NCI-H1105 (cell line): Measurements from ENCODE around the gene ASCC2.

Experiments
- DNase-seq: peaks from one replicate; lab custom pipeline; 2025; lab: John Stamatoyannopoulos, UW

The ASCC2 gene

DNA sequence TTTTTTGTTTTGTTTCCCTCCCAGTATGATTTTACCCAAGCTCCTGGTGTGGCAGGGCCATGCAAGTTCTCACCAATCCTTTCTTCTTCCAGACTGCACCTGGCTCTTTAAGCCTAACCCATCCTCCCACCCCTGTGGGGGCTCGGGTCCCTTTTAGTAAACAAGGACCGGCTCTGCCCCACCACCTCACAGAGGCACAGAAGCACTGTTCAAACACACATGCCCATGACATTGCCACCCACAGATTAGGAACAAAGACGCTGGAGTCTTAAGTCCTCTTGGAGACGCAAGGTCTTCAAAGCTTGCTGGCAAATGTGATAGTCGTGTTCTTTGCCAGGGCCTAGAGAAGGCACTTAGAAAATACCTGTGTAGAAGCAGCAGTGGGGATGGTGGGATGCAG, 52.0 kb downstream of the ASCC2 start:
- no peak for DNase-seq

GRCh38 chr22:29784451-29785361, 53.4 kb downstream of the ASCC2 start:
- DNase-seq, result no peak

DNA sequence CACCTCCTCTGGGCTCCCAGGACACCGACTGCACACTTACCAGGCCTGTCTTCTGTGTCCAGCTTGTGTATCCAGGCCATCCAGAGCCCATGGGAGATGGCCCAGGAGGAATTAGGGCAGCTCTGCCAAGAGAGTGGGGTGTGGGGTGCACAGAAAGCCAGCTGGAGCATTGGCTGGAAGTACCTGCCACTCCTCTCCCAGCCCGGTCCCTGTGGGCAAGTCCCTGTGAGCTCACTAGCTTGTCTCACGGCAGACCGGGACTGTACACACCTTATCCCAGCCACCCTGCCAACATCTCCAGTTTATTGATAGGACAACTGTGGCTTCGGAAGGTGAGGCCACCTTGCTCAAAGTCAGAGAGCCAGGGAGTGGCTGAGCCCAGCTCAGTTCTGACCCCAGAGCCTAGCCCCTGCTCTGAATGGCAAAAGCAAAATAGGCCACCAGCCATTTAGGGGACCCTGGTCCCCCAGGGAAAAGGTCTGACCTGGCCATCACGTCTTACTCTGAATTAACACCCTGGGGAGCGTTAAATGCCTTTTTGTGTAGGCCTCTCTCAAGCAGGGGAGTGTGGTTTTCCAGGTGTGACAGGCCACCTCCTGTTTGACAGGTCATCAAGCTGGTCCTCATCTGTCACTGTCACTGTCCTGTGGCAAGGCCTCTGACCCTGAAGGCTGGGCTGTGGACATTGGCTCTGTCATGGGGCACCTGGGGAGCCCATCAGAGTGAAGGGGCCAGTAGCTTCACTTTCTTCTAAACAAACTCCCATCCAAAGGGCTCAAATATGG, 55.8 kb downstream of the ASCC2 start:
- DNase-seq, result no peak

GRCh38 chr22:29780748-29781676, 57.1 kb downstream of the ASCC2 start:
- DNase-seq, result no peak

DNA sequence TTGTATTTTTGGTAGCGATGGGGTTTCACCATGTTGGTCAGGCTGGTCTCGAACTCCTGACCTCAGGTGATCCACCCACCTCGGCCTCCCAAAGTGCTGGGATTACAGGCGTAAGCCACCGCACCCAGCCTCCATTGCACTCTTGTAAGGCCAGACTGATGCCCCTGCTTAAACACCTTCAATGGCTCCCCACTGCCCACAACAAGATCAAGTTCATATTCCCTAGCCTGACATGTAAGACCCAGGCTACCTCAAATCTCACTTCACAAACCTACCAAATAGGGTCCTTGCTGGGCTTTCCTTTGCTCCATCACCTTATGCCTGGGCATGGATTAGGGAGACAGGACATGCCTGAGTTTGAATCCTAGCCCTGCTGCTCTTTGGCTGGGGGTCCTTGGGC, 57.9 kb downstream of the ASCC2 start:
- DNase-seq, result no peak

DNA sequence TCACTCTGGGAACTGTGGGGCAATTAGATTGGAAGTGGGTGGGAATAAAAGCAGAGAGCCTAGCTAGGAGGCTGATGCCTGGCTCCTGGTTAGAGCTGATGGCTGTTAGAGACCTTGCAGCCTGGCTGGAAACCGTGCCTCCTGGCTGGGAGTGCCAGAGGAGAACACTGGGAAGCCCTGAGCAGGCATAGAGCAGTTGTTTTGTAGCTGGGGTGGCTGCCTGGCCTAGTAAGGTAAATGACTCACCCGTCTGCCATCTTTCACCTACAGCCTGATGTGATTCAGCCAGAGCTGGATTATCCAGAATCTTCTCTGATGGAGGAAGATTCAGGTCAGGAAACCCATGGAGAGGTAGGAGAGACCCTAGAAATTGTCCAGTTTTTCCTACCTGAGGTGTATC, 64.8 kb downstream of the ASCC2 start:
- no peak for DNase-seq

- no peak for DNase-seq
Measured at GRCh38 chr22:29772170-29772641, 65.9 kb downstream of the ASCC2 start.

- DNase-seq, result no peak
Measured at GRCh38 chr22:29769723-29770321, 68.3 kb downstream of the ASCC2 start.

DNA sequence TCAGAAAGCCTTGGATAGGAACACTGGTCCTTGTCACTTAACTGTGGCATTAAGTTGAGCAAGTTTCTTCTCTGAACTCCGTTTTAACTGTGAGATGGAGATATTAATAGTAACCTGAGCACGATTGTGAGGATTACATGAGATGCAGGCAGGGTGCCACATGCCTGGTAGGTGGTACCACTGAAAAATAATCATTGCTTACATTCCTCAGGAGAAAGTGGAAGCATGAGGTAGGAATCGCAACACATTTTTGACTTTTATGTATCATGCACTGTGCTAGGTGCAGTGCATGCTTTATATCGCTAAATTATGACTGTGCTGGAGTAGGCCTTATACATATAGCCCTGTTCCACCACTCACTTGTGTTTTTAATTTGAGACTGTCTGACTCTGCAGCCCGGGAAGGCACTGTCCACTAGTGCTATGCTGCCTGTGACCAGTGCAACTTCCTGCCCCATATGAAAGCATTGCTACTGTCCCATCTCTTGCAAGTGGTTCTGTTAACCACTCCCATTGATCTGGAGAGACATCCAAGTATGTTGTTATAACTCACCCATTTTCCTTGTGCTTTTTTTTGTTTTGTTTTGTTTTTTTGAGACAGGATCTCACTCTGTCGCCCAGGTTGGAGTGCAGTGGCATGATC, 69.9 kb downstream of the ASCC2 start:
- DNase-seq, result no peak

DNA sequence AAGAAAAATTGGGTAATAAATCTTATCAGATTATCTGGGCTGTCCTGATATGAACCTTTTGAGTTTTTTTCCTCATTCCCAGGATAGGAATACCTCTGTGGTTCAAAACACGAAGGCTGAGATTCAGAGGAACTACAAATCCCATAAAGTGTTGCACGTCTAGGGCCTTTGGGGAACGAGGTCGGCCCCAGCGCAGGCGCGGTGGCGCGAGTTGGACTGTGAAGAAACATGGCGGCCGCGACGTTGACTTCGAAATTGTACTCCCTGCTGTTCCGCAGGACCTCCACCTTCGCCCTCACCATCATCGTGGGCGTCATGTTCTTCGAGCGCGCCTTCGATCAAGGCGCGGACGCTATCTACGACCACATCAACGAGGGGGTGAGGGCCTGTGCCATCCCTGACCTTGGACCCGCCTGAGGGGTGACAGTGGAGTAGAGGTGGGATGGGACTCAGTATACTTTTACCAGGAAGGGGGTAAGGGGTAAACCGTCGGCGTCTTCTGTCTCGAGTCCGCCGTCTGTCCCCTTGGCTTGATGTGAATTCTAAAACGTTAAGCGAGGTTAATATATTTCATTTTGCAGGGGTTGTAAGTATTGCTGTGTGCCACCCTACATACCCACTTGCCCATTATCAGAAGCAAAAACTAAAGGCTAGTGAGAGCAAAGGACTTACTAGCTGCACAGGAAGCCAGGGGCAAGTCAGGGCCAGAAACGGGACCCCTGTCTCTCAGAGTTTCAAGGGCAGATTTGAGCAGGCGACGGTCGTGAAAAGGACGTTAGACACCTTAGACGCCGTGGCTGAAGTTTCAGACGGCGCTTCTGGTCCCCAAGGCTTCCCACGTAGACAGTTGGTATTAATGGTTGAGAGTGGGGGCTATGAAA, 70.7 kb downstream of the ASCC2 start, which contains the start of gene UQCR10:
Gene UQCR10 (plus strand): TSS at position 199 of the 881 bp plus-strand sequence. CDS start 30 bp downstream, at position 229.
- DNase-seq, result peak; percentile 82

- peak; percentile 95 for DNase-seq
Measured at GRCh38 chr22:29766632-29767170, 71.4 kb downstream of the ASCC2 start, which contains the start of gene ZMAT5. Gene ZMAT5 (minus strand): TSS chr22:29767007. CDS start chr22:29748544, 18,463 bp downstream.

GRCh38 chr22:29765905-29766631, 72.0 kb downstream of the ASCC2 start:
- DNase-seq, result peak; percentile 3

- DNase-seq, result no peak
Measured at GRCh38 chr22:29762263-29762662, 75.8 kb downstream of the ASCC2 start.

- no peak for DNase-seq
Measured at GRCh38 chr22:29758959-29759358, 79.1 kb downstream of the ASCC2 start.

- DNase-seq, result no peak
Measured at GRCh38 chr22:29758068-29758622, 79.9 kb downstream of the ASCC2 start.

DNA sequence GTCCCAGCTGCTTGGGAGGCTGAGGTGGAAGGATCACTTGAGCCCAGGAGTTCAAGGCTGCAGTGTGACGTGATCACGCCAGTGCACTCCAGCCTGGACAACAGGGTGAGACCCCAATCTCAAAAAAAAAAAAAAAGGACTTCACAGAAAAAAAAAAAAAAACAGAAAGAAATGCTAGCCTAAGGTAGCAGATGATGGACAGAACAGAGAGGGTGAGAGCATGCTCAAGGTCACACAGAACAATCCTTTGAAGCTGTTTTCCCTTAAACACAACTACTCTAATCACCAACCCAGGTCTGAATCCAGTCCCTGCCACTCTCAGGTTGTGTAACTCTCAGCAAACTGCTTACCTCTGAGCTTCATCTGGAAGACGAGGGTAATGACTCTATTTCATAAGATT, 81.0 kb downstream of the ASCC2 start:
- no peak for DNase-seq

DNA sequence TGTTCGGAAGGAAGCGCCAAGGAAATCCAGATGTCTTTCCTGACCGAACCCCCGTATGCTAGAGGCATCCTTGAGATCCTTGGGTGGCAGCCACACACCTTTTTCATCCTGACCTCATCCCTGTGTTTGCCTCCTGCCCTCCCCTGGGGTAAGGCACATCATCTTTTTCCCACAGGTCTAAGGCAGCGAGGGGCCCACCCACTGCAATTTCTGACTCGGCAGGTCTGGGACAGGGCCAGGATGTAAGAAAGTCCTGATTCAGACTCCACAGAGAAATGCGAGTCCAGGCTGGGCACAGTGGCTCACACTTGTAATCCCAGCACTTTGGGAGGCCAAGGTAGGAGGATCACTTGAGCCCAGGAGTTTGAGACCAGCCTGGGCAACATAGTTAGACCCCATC, 81.7 kb downstream of the ASCC2 start:
- DNase-seq, result no peak

GRCh38 chr22:29755889-29756288, 82.2 kb downstream of the ASCC2 start:
- no peak for DNase-seq
